ENCODE results near the gene EPB41L1. TPM values are rescaled to one million over a fixed set of nuclear protein-coding genes. Genes with fewer than 3 reads are reported as not detected.
"Not testable (repeated sequence)": the region's sequence is repeated elsewhere in the genome, so short reads cannot be mapped to it uniquely, and the experiment has no call there.

EPB41L1 gene
- total RNA-seq, 1 donor from 2014 or later, result 5.0 TPM

DNA sequence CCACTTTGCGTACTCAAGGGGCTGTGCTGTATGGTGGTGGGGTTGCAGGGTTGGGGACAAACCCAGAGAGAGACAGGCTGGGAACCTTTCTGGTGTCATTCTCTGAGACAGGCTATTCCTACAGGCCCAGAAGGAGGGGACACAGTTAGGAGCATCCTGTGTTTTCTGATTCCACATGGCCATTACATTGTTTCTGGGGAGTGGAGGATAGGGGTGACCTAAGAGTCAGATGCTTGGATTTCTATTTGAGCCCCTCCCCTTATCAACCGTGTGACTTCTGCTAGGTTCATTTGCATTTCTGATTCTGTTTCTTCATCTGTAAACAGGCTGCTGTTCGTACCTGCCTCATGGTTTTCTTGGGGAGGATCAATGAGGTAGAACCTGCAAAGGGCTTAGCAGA, 29.4 kb upstream of the EPB41L1 start:
- no peak for DNase-seq (ENCODE audit: low spot score)
- ATAC-seq, result no peak

DNA sequence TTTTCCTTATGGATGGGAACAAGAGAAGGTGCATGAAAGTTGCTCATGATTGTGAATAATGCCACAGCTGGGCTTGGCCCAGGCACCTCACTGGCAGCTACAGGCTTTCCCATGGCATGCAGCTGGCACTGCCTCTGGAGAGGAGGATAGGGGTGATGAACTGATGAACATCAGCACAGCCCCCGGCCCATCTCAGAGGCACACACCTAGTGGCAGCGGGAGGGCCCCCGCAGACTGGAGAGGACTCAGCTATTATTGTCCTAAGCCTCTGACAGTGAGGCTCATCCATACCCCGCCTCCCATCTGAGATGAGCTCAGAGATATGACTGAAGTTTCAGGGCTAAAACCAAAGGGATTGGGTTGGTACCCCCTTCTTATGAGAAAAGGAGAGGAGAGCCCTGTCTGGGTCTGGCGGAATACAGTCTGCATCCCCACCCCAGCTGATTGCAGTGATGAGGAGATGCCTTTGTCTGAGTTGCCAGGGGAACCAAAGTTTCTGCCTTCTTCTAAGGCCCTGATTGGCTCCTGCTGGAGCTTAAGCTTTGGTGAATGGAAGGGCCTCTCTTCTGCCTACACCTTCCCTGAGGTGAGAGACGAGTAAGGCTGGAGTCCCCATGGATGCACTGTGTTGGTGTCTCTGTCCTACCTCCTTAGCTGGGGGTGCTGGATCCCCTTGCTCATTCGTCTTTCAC, 27.6 kb upstream of the EPB41L1 start:
- ATAC-seq, result no peak
- no peak for DNase-seq (ENCODE audit: low spot score)

DNA sequence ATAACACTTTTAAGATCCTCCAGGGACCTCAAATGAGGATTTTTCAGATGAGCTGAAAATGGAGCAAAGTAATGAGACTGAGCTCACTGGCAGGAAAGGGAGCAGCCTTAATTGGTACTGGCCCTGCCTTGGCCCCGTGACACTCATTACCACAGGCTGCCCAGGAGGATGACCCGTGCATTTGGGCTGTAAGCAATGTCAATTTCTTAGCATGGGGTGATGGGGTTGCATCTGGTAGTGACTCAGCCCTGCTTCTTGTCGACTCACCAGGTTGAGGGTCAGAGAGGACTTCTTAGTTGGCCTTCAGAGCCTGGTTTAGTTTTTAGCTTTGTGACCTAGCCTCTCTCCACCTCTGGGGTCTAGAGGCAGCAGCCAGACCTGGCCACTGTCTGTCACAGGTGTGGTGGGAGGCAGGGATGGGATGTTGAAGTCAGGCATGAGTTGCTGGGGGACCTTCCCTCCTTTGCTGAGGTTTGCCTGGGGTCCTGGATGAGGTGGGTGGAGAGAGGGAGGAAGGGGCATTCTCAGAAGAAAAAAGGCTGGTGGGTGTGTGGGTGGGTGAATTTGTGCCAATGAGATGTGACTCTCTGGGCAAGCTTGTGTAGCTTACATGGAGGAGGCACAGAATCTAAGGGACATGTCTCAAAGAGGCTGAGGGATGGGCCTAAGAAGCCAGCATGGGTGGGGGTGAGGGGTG, 25.9 kb upstream of the EPB41L1 start:
- no peak for ATAC-seq
- DNase-seq (ENCODE audit: low spot score), result no peak

DNA sequence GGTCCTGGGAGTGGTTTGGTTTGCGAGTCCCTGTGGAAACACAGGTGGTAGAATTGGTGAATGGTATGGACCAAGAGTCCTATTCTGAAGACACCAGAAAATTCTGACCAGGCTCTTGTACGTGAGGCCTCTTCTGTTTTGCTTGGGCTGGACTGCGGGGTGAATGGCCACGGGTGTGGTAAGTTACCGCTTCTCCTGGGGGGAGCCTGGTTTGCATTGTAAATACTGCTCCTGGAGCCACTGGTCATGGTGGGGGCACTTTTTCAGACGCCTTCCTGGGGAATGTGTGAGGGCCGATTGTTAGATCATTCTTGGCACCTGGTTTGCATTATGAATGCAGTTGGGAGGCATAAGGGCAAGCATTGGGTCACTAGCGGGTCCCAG, 25.4 kb upstream of the EPB41L1 start:
- ATAC-seq (no peak), DNase-seq (ENCODE audit: low spot score) (no peak)

DNA sequence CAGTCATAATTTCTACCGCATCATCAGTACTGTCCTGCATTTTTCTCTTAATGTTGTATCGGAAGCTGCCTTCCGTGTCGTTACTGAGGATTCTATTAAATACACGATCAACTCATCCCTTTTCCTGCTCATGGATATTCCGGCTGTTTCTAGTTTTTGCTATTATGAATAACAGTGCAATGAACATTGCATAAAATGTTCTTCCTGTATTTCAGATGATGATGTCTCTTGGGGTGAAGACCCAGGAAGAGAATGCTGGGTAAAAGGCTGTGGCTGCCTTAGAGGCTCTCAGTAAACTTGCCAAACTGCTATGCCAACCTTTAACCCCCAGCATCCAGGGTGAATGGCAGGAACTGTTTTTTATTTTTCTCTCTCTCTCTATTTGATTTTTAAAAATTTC, 24.1 kb upstream of the EPB41L1 start:
- no peak for DNase-seq (ENCODE audit: low spot score)
- ATAC-seq, result no peak

DNA sequence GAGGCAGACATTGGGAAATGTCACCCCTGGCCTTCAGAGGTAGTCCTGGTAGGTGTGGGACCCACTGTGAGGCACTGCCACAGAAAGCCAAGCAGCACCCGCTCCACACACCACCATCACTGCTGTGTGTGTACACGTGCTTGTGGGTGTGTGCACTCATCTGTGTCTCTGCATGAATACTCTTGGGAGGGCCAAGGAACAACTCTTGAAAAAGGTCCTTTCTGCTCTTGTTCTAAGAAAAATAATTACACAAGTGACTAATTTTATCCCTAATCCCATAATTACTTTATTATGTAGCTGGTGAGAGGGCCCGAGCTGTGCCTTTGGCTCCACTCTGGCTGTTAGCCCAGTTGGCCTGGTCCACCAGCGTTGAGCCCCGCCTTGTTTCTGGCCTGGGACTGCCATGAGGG, 21.7 kb upstream of the EPB41L1 start:
- DNase-seq (ENCODE audit: low spot score), result no peak
- no peak for ATAC-seq

DNA sequence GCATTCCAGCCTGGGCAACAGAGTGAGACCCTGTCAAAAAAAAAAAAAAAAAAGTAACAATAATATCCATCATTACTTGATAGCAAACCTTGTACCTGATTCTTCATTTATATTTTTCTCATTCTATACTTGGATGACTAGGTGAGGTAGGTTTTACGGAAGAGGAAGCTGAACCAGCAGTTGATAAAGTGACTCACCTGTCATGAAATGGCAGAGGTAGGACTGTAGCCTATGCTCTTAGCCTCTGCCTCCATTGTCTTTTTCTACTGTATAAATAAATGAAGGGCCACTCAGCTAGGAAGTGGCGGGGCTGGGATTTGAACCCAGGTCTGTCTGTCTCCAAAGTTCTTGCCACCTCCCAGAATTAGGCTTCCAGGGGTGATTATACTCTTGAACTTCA, 20.7 kb upstream of the EPB41L1 start:
- DNase-seq (ENCODE audit: low spot score), result no peak
- ATAC-seq, result no peak

DNA sequence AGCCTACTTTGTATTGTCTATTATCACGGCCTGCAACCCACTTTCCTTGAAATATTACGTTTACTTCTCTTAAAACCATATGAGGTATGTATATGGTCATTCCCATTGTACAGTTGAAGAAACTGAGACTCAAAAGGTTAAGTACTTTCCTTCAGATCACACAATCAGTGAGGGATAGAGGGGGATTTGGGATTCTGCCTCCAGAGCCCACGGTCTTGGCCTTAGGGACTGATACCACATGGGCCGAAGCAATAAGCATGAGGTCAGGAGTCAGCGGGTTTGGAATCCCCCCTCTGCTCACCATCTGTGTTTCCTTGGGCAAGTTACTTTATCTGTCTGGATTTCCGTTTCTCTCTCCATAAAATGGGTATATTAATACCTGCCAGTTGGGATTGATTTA, 19.4 kb upstream of the EPB41L1 start:
- DNase-seq (ENCODE audit: low spot score) (no peak), ATAC-seq (no peak)

DNA sequence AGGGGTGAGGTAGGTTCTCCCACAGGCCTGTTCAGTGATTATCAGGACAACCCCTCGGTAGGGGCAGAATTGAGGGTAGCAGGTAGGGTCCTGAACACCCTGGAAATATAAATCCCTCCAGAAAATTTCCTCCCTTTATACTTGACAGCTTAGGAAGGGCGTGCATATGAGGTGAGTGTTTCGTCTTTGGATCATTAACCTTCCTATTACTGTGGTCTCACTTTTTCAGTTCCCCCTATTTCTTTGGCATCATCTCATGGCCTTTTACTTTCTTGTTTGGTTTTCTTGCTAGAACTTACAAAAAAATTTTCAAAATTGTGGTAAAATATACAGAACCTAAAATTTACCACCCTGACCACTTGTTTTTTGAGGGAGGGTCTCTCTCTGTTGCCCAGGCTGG, 18.7 kb upstream of the EPB41L1 start:
- ATAC-seq (no peak), DNase-seq (ENCODE audit: low spot score) (no peak)

DNA sequence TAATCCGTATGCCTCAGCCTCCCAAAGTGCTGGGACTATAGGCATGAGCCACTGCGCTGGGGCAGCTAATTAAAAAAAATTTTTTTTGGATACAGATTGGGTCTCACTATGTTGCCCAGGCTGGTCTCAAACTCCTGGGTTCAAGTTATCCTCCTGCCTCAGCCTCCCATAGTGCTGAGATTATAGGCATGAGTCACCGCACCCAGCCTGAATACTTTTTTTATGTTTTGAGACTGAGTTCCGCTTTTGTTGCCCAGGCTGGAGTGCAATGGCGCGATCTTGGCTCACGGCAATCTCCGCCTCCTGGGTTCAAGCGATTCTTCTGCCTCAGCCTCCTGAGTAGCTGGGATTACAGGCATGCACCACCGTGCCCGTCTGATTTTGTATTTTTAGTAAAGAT, 17.2 kb upstream of the EPB41L1 start:
- not testable (repeated sequence) for DNase-seq (ENCODE audit: low spot score); ATAC-seq

DNA sequence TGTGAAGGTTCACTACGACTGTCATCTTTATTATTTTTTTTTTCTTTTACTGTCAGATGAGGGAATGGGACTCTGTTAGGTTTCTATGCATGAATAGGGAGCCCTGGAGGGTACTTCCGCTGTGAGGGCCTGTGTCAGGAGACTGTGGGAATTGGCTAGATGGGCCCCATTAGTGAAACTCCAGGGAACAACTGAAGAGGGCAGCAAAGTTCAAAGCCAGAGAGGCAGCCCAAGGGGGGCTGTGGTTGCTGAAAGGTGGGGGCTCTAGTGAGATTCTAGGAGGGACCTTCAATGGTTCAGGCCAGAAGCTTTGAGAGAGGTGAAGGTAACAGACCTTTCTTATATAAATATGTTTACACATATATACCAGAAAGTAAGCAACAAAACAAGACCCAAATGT, 13.2 kb upstream of the EPB41L1 start:
- ATAC-seq, result no peak
- DNase-seq (ENCODE audit: low spot score), result no peak

DNA sequence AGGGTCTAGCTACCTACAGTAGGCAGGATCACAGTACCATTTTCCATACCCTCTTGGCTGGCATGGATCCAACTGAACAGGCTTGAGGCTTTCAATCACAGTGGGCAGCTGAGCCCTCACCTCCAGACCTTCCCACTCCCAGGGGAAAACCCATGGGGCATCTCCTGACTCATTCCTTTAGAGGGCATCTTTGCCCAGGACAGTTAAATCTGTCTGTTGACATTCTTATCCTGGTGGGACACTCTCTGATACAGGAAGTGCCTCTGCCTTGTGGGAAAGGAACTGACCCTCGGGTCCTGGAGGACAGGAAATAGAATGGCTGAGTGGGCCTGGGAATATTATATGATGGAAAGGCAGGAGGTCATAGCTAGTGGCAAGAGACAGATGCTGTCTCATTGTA, 10.2 kb upstream of the EPB41L1 start:
- no peak for DNase-seq (ENCODE audit: low spot score)

DNA sequence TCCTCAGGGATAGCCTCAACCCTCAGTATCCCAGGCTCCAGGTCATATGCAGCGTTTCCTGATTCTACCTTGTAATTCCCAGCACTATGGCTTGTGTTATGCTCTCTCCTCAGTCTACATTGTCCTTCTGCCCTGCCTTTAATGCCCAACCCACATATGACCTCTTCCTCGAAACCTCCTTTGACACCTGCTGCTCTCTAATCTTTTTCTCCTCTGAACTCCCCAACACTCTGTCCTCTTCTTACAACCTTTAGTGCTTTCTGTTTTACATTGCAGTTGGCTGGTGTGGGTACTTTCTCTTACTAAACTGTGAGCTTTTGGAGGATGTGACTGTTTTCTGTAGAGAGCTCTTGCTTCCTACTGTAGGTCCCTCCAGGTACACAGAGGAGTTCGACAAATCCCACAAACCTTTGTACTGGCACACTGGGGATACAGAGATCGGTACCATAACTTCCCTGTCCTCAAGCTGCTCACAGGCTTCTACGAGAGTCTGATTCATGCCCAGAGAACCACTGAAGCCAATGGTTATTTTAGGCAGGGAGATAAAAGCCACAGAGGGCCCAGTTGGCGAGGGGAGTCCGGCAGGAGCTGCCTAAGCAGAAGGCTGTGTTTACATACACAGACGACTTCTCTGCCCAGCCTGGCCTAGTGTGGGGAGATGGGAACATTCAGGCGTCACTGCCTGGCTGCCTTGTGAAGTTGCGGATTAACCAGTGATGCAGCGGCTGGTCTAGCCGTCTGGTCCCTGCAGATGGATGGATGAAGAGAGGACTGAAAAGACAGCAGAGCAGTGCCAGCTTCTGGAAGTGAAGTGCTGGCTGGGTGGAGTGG, 8.4 kb upstream of the EPB41L1 start:
- DNase-seq (ENCODE audit: low spot score) (no peak), ATAC-seq (no peak)

More for the DNA sequence above, 10.2 kb upstream of the EPB41L1 start:
- ATAC-seq, result no peak

DNA sequence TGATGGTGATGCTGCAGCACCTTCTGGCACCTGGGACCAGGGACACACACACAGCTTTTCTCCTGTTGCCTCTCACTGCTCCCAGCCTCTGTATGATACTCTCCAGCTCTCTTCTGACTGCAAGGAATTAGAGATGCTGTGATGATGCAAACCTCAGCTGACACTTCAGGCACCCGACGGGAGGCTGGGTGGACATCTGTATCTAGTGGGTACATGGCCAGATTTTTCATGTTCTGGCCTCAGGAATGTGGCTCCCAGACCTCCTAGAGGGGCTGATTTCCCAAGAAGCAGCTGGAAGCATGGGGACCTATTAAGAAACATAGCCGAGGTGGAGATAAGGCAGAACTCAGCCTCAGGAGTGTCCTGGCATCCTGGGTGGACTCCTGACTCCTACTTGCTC, 6.8 kb upstream of the EPB41L1 start:
- DNase-seq (ENCODE audit: low spot score) (no peak), ATAC-seq (no peak)

DNA sequence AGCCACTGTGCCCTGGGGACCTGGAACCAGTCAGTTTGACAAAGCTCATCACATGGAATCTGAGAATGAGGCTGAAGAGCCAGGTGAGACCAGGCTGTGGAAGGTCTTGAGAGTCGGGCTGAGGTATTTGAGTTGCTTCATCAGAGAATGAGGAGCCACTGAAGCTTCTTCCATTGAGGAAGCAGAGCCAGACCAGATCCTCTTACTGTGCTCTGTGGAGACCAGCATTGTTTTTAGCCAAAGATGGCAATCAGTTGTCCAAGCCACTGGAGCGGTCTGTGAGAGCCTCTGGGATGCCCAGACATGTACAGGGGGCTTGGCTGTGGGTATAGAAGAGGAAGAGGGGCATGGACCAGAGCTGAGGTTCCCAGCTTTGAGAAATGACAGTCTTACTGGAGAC, 6.1 kb upstream of the EPB41L1 start:
- DNase-seq (ENCODE audit: low spot score) (no peak), ATAC-seq (no peak)

DNA sequence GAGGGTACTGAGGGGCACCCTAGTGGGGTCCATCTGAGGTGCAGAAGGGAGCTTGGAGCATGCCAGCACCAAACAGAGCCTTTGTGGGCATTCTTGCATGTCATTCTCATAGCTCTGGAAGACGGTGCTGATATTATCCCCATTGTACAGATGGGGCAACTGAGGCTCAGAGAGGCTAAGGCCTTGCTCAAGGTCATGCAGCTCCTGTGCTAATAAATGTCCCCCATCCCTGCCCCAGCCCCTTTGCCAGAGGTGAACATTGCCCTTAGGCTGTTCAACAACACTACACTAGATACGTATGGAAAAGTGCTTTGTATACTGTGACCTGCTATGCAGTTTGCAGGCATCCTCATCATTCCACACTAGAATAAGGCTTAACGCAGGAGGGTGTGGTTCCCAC, 5.5 kb upstream of the EPB41L1 start:
- no peak for ATAC-seq
- DNase-seq (ENCODE audit: low spot score), result no peak

DNA sequence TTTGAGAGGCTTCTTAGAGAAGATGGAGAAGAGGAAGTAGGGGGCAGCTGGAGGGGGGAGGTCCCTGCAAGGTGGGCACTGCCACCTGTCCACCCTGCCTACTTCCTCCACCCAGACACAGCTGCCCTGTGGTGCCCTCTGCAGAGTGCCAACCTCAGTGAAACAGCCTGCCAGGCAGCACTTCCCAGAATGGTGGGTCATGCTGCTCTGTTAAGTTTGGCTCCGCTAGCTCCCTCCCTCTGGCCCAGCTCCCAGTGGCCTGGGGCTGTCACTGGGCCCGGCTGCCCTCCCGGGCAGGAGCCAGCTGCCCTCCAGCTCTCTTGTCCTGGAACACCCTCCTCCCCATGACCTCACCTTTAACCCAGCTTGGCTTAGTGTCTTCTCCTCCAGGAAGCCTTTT, 5.1 kb upstream of the EPB41L1 start:
- ATAC-seq, result peak; percentile 87
- DNase-seq (ENCODE audit: low spot score), result peak; percentile 91

DNA sequence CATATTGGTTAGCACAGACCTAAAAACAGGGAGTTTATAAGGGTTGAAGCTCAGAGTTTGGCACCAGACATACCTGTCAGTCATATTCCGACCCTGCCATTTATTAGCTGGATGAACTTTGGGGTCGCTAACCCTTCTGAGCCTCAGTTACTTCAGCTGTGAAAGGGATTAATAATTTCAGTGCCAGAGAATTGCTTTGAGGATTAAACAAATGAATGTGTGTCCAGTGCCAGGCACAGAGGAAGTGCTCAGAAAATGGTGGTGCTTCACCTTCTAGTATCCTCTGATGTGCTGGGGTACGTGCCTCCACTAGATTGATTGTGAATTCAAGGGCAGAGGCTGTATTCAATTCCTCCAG, 4.1 kb upstream of the EPB41L1 start:
- no peak for DNase-seq (ENCODE audit: low spot score)
- ATAC-seq, result no peak

DNA sequence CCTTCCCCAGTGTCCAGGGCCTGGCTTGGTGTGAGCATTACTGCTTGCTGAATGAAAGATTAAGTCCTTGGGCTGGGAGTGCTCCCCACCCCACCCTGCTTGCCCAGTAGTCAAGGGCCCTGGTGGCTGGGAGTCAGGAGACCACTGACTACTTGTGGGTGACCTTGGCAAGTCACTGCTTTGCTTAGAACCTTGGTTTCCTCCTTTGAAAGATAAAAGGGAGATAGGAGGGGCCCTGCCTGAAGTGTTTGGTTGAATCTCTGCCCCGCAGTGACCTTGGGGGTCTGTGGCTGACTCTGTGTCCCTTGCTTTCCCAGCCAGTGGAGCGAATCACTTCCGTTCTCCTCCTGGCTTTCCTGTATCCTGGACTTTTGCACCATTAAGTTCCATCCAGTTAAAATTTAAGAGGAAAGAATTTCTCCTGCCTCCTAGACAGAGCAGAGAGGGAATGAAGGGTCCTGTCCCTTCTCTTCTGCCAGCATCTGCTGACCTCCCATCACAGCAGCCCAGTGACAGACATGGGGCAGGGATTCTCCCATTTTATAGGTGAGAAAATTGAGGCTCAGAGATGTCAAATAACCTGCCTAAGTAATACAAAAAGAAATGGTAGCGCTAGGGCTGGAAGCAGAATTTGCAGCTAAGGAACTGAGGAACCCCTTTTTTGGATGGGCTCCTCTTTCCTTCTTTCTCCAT, 3.5 kb upstream of the EPB41L1 start:
- ATAC-seq (no peak), DNase-seq (ENCODE audit: low spot score) (no peak)

DNA sequence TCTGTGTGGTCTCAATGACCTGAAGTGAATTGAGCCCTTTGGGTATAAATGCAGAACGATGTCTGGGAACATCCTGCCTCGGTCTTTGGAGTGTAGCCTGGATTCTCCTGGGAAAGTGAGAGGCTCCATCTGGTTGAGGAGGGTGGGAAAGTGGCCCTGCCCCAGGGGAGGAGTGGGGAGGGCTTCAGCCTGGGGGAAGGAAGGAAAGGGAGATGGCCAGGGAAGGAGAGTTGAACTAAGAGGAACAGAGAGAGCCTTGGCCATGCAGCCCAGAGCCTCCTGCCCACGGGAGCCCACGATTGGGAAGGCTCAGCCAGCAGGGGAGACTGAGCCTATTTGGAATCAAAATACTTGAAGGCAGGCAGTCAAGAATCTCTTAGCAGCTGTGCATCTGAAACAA, 2.3 kb upstream of the EPB41L1 start:
- ATAC-seq (no peak), DNase-seq (ENCODE audit: low spot score) (no peak)

DNA sequence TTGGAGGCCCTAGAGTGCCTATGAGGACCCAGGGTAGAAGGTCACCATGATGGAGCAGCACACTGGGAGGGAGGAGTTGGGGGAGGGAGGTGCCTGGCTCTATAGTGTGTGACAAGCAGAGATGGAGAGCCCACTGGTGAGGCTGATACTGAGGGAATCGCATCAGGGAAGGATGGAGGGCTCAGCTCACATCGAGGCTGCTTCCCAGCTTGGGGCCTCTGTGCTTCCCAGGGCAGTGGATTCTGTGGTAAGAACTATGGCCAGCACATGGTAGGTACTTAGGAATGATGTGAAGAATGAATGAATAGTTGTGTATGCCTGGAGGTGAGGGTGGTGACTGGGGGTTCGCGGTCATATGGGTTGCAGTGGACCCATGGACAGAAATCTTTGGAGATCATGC, 1.3 kb upstream of the EPB41L1 start:
- DNase-seq (ENCODE audit: low spot score), result no peak

More for the DNA sequence above, 1.3 kb upstream of the EPB41L1 start:
- no peak for ATAC-seq

Data from left lobe of liver (tissue), 2 donors.